Right atrium auricular region (tissue), 2 donors: ENCODE results near the gene FGD4. TPM values are rescaled to one million over a fixed set of nuclear protein-coding genes. Genes with fewer than 3 reads are reported as not detected.

Source experiments
- DNase-seq: peaks from one replicate; pipeline ENCODE4 v3.0.0-alpha.2; 2019; ENCODE audit warnings: low spot score
- H3K27ac ChIP-seq, 2 donors: fragments of 200-600 bp; sonication (generic); 1 replicate in 1 of 2; 2 replicates in 1 of 2; pipeline ENCODE4 v1.5.1; 2016 to 2019
- H3K27me3 ChIP-seq, 2 donors: fragments of 200-600 bp; sonication (generic); one replicate each; pipeline versions ENCODE4 v1.5.1 to v1.6.0; 2017 to 2019
- H3K36me3 ChIP-seq: fragments of 200-600 bp; sonication (generic); one replicate; pipeline ENCODE4 v1.5.1; 2016
- H3K4me1 ChIP-seq, 2 donors: fragments of 200-600 bp; sonication (generic); one replicate each; pipeline versions ENCODE4 v1.5.1 to v1.6.0; 2017 to 2019
- H3K4me3 ChIP-seq, 2 donors: fragments of 200-600 bp; sonication (generic); 1 replicate in 1 of 2; 2 replicates in 1 of 2; pipeline ENCODE4 v1.5.1; 2017 to 2019; ENCODE audit warnings: mild to moderate bottlenecking in 1 of 2, moderate library complexity in 1 of 2
- H3K9me3 ChIP-seq, 2 donors: fragments of 200-600 bp; sonication (generic); one replicate each; pipeline ENCODE4 v1.5.1; 2019
- total RNA-seq, 2 donors: library from RNA; depleted of rRNA; stranded (reverse); fragments of >200 nt; gene quantifications; one replicate each; pipeline ENCODE4 v1.1.0, GENCODE V29; 2016
- TF ChIP-seq, protein P1 (sequence below), 2 donors: fragments of 200-600 bp; sonication (generic); IDR thresholded peaks; one replicate each; pipeline ENCODE4 v1.5.1; 2019; ENCODE audit warnings: antibody characterized with exemption in 2 of 2

Gene FGD4
- total RNA-seq, 2 donors from 2014 or later: 13.5 to 16.2 TPM

DNA sequence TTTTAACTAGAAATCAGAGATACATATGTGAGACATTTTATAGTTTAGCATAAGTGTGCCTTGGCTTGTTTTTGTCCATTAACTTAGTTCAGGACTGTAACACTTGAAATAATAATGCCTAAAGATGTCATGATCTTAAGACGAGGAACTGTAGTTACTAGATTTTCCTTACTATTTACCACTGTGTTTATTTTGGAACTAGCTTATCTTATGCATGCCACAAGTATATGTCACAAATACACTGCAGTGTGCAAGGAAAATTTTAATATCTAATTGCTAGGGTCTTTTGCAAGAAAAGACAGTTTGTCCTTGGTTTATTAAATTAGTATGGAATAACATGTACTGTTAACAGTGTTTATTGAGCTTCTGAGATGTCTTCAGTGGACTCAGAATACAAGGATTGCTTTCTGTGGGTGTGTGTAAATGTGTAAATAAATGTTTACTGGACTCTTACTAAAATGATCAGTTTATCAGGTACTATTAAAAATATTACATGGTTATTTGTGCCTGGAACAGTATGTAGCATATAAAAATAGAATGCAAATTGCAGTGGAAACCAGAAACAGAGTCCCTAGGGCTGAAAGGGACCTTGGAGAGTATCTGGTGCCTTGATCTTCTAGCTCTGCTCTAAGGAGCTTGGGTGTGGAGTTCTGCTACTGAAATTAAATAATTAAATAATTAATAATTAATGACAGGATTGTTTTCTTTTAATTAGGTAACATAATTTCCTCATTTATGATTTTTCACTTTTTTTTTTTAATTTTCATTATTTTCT lies 58.1 kb downstream of the FGD4 start:
- TF ChIP-seq, protein P1, sequence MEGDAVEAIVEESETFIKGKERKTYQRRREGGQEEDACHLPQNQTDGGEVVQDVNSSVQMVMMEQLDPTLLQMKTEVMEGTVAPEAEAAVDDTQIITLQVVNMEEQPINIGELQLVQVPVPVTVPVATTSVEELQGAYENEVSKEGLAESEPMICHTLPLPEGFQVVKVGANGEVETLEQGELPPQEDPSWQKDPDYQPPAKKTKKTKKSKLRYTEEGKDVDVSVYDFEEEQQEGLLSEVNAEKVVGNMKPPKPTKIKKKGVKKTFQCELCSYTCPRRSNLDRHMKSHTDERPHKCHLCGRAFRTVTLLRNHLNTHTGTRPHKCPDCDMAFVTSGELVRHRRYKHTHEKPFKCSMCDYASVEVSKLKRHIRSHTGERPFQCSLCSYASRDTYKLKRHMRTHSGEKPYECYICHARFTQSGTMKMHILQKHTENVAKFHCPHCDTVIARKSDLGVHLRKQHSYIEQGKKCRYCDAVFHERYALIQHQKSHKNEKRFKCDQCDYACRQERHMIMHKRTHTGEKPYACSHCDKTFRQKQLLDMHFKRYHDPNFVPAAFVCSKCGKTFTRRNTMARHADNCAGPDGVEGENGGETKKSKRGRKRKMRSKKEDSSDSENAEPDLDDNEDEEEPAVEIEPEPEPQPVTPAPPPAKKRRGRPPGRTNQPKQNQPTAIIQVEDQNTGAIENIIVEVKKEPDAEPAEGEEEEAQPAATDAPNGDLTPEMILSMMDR (IDR thresholded peaks at IDR 0.05): no peak
- Histone ChIP-seq H3K4me3 (no peak overlapping the region), H3K27me3 (no peaks in the 10 kb centered on the region), H3K27ac (peak overlapping the region; percentile 40 to 57), H3K4me1 (peaks cover 0 to 53% of the 10 kb centered on the region in 2 donors), H3K36me3 (no peaks in the 10 kb centered on the region), H3K9me3 (no peaks in the 10 kb centered on the region)
- no peak for DNase-seq

GRCh38 chr12:32460638-32461037 lies 61.3 kb downstream of the FGD4 start:
- TF ChIP-seq, protein P1 (IDR thresholded peaks at IDR 0.05): no peak
- Histone ChIP-seq H3K36me3 (no peaks in the 10 kb centered on the region), H3K9me3 (no peaks in the 10 kb centered on the region), H3K4me3 (no peak overlapping the region), H3K4me1 (peaks cover 0 to 29% of the 10 kb centered on the region in 2 donors), H3K27ac (no peak overlapping the region), H3K27me3 (no peaks in the 10 kb centered on the region)
- no peak for DNase-seq

- Histone ChIP-seq H3K9me3 (no peaks in the 10 kb centered on the region), H3K27ac (no peak overlapping the region), H3K4me1 (peaks cover 0 to 12% of the 10 kb centered on the region in 2 donors), H3K36me3 (no peaks in the 10 kb centered on the region), H3K27me3 (no peaks in the 10 kb centered on the region), H3K4me3 (no peak overlapping the region)
- TF ChIP-seq, protein P1 (IDR thresholded peaks at IDR 0.05): no peak
- no peak for DNase-seq
Measured at GRCh38 chr12:32462908-32463307, 63.5 kb downstream of the FGD4 start.

GRCh38 chr12:32466187-32466586 lies 66.8 kb downstream of the FGD4 start:
- no peaks in the 10 kb centered on the region for H3K9me3 ChIP-seq
- peaks cover 0 to 16% of the 10 kb centered on the region in 2 donors for H3K4me1 ChIP-seq
- no peak overlapping the region for H3K27ac ChIP-seq
- no peak overlapping the region for H3K4me3 ChIP-seq
- TF ChIP-seq, protein P1 (IDR thresholded peaks at IDR 0.05): no peak
- H3K36me3 ChIP-seq: no peaks in the 10 kb centered on the region
- DNase-seq: no peak
- H3K27me3 ChIP-seq: no peaks in the 10 kb centered on the region

DNA sequence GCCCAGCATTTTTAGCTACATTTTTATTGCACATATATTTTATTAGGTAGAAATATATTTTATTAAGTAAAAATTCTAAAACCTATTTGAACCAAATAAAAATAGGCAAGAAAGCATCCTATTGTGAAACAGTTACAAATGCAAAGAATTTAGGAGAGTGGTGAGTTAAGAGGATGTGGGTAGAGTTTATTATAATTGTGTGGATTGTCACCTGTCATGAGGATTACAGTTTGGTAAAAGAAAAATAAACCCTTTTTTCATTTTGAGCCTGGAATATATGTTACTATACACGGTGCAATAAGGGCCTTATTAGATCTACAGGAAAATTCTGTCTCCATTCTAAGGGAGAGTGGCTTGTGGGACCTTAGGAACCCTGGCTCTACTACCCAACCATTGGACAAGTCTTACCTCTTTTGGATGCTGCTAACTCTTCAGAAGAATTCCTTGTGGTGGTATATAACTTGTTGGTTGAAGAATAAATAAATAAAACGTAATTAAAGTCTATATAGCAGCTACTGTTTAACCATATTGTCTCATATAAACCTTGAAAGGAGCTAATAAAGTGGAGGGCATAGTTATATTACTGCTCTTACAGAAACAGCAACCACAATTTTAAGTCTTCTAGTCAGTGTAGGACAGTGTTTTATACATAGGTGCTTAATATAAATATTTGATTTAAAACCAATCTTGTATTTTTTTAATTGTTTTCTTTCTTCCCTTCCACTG lies 67.8 kb downstream of the FGD4 start:
- peaks cover 0 to 14% of the 10 kb centered on the region in 2 donors for H3K4me1 ChIP-seq
- no peak overlapping the region for H3K4me3 ChIP-seq
- DNase-seq: no peak
- no peaks in the 10 kb centered on the region for H3K27me3 ChIP-seq
- no peaks in the 10 kb centered on the region for H3K36me3 ChIP-seq
- H3K27ac ChIP-seq: no peak overlapping the region
- TF ChIP-seq, protein P1 (IDR thresholded peaks at IDR 0.05): no peak
- no peaks in the 10 kb centered on the region for H3K9me3 ChIP-seq
